DMS114 treated with DMSO at 0.1 percent for 48 hours (cell line): ENCODE measurements around the gene RPRD1A.
"Not testable (repeated sequence)": the region's sequence is repeated elsewhere in the genome, so short reads cannot be mapped to it uniquely, and the experiment has no call there.

ENCODE experiments used
- DNase-seq: peaks from one replicate; lab custom pipeline; 2025; ENCODE audit not compliant: unreplicated experiment; lab: John Stamatoyannopoulos, UW

RPRD1A gene

GRCh38 chr18:36031903-36032302 is 35.5 kb downstream of the RPRD1A start:
- no peak for DNase-seq

- no peak for DNase-seq
Measured at GRCh38 chr18:36031407-36031806, 36.0 kb downstream of the RPRD1A start.

GRCh38 chr18:36028859-36029258 is 38.5 kb downstream of the RPRD1A start:
- no peak for DNase-seq

- no peak for DNase-seq
Measured at GRCh38 chr18:36025025-36025424, 42.3 kb downstream of the RPRD1A start.

- DNase-seq, result not testable (repeated sequence)
Measured at GRCh38 chr18:36024241-36024640, 43.1 kb downstream of the RPRD1A start.

- no peak for DNase-seq
Measured at GRCh38 chr18:36023336-36023735, 44.0 kb downstream of the RPRD1A start.

- DNase-seq, result no peak
Measured at GRCh38 chr18:36020174-36020711, 47.1 kb downstream of the RPRD1A start.

GRCh38 chr18:36017232-36017631 is 50.1 kb downstream of the RPRD1A start:
- no peak for DNase-seq

- DNase-seq, result no peak
Measured at GRCh38 chr18:36015629-36016028, 51.7 kb downstream of the RPRD1A start.

GRCh38 chr18:36012891-36013290 is 54.5 kb downstream of the RPRD1A start:
- no peak for DNase-seq

GRCh38 chr18:36009214-36009613 is 58.1 kb downstream of the RPRD1A start:
- no peak for DNase-seq

GRCh38 chr18:36006997-36007396 is 60.4 kb downstream of the RPRD1A start:
- no peak for DNase-seq

GRCh38 chr18:35999925-36000324 is 67.4 kb downstream of the RPRD1A start:
- no peak for DNase-seq

- no peak for DNase-seq
Measured at GRCh38 chr18:35998967-35999366, 68.4 kb downstream of the RPRD1A start.

- DNase-seq, result no peak
Measured at GRCh38 chr18:35993013-35993412, 74.3 kb downstream of the RPRD1A start.

GRCh38 chr18:35991696-35992095 is 75.7 kb downstream of the RPRD1A start:
- DNase-seq, result no peak

- no peak for DNase-seq
Measured at GRCh38 chr18:35983818-35984217, 83.5 kb downstream of the RPRD1A start.

- DNase-seq, result no peak
Measured at GRCh38 chr18:35983147-35983546, 84.2 kb downstream of the RPRD1A start.

- DNase-seq, result no peak
Measured at GRCh38 chr18:35982409-35983114, 84.8 kb downstream of the RPRD1A start.

- DNase-seq, result no peak
Measured at GRCh38 chr18:35979112-35979511, 88.2 kb downstream of the RPRD1A start.

- DNase-seq, result no peak
Measured at GRCh38 chr18:35974181-35974580, 93.2 kb downstream of the RPRD1A start.

GRCh38 chr18:35973650-35974049 is 93.7 kb downstream of the RPRD1A start:
- no peak for DNase-seq
